ENCODE data around the gene CHD9NB. TPM values are rescaled to one million over a fixed set of nuclear protein-coding genes. Genes with fewer than 3 reads are reported as not detected.

Gene CHD9NB
- total RNA-seq, 1 experiment from 2014 or later: 0.57 TPM

DNA sequence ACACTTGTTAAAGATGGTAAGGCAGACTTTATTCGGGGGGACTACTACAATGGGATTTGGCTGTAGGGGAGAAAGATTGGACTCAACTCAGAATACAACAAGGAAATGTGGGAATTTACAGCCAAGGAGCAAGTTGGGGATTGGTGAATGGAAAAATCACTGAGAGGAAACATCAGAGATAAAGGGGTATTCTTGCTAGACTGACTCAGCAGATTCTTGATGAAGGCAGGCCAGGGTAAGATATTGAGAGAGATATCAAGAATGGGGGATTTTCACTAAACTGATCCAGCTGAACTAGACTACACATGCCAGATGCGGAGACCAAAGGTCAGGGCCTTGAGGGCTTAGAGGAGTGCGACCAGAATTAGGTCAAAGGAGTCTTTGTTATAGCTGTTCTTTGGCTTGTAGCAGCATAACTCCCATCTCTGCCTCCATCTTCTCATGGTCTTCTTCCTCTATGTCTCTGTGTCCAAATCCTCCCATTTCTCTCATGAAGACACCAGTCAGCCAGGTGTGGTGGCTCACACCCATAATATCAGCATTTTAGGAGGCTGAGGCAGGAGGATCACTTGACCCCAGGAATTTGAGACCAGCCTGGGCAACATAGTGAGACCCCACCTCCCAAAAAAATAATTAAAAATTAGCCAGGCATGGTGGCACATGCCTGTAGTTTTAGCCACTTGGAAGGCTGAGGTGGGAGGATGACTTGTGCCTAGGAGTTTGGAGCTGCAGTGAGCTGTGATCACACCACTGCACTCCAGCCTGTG lies 17.3 kb downstream of the CHD9NB start:
- no peak for DNase-seq (ENCODE audit: extremely low read depth, low read depth)

DNA sequence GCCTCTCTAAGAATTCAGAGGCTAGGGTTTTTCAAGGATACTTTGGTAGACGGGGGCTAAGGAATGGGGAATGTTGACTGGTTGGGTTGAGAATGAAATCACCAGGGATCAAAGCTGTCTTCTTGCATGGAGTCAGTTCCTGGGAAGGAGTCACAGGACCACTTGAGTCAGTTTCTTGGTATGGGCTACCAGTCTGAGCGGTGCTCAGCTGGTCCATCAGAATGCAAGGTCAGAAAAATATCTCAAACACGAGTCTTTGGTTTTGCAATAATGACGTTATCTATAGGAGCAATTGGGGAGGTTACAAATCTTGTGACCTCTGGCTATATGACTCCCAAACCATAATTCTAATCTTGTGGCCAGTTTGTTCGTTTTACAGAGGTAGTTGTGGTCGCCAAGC lies 18.4 kb downstream of the CHD9NB start:
- no peak for DNase-seq (ENCODE audit: extremely low read depth, low read depth)

DNA sequence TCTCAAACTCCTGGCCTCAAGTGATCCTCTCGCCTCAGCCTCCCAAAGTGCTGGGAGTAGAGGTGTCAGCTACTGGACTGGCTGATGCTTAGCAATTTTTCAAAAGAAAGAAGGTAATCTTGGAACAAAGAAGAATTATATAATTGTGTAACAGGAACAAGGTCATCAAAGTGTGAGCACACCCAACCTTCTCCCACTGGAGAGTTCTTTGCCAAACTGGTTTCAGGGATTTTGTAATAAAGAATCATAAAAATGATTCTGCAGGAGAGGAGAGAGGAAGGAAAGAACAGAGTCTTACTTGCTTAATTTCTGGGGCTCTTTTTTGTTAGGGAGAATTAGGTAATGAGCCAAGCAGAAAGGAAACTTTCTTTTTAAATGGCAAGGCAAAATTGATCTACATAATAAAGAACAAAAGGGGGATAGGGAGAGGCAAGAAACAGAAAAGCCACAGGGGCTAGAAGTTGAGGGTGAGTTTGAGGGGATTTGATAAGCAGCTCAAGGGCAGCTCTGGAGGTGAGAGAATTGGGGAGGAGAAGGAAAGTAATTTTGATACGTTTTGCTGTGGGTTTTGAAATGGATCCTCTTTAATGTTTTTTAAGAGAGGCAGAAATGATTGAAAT lies 21.3 kb downstream of the CHD9NB start:
- no peak for DNase-seq (ENCODE audit: extremely low read depth, low read depth)

DNA sequence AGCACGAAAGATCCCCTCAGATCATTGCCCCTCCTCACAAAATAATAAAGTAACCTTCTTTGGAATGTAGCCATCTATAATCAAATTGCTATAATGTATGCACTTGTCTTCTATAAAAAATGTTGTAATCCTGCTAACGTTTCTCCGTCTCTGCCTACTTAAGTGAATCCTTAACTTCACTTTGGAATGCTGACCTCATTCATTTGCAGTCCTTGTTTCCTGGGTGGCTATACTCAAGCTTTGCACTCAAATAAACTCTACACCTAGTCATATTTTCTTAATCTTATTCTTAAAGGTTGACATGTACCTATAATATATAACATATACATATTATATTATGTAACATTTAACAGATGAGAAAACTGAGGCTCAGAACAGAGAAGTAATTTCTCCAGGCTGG lies 22.7 kb downstream of the CHD9NB start:
- DNase-seq (ENCODE audit: extremely low read depth, low read depth): no peak

DNA sequence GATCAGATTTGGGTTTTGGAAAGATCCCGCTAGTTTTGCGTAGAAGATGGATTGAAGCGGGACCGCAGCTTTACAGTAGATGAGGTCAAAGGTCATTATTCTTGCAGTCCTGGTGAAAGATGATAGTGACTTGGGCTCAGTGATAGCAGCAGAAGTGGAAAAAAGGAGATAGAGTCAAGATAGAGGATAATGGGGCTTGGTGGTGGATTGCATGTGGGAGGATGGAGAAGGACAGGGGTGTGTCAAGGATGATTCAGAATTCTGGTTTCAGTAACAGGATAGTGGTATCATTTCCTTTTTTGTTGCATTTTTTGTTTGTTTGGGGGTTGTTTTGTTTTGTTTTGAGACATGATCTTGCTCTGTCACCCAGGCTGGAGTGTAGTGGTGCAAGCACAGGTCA lies 28.7 kb downstream of the CHD9NB start:
- no peak for DNase-seq (ENCODE audit: extremely low read depth, low read depth)

DNA sequence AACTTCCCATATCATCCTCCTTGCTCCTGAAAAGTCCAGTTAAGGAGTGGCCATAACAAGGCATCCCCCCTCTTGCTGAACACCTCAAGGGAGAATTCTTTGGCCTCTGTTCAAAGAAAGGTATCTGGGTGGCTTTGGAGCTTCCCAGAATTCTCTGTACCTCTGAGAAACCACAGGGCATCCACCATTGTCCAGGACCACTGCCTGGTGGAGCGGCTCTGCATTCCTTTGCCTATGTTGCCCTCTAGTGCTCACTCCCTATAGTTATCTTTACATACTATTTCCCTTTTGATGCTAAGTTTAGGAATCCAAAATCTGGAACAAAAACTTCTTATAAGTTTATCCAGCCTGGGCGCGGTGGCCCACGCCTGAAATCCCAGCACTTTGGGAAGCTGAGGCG lies 30.3 kb downstream of the CHD9NB start:
- peak; percentile 53 for DNase-seq (ENCODE audit: extremely low read depth, low read depth)

DNA sequence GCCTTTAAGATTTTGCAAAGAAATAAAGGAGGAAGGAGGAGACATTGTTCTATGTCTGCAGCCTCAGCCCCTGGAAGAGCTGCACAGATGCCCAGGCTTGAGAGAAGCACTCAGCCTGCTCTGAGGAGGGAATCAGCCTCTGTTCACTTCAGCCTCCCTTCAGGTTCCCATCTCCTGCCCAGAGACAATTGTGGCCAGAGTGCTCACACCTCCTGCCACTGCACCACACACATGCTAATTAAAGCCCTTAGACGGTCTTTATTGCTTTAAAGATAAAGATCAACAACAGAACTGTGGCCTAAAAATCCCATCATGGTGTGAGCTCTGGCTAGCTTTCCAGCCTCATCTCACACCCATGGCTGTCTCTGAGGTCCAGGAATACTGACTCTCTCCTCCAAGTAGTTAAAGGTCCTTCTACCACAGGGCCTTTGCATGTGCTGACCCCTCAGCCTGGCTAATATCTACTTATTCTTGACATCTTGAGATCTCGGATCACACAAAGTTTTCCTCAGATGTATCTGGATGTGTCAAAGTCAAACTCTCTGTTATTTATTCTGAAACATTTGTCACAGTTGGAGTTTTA lies 33.8 kb downstream of the CHD9NB start:
- no peak for DNase-seq (ENCODE audit: extremely low read depth, low read depth)

DNA sequence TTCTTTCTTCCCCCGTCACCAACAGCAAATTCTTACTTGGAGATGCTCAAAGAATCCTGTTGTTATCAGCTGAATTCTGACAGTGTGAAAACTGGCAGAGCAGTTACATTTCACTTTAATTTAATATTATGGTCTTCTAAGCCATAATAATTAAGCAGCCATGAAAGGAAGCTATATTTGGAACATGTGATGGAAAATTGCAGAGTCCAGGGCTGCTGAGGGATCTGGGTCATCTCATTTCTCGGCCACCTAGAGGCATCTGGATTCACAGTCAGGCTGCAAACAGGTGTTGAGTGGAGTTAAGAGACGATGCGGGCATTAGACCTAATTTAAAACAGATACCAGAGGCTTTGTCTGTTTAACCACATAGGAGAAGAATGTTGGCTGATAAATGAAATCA lies 38.4 kb downstream of the CHD9NB start:
- DNase-seq (ENCODE audit: extremely low read depth, low read depth): no peak

DNA sequence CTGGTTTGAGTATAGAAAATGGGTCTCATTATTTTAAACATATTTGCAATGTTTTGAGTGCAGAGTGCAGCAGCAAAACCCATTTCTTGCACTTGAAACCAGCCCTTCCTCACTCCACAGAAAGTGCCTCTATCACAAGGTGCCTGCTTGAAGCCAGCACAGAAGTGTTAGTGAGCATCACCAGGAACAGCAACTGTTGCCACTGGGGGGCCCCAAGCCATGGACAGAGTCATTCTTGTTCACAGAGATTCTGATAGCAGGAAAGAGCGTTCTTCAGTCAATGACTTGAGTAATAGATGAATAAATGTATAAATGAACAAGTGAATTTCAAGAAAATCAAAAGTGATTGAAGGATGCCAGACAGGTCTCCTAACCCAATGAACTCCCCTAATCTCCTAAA lies 45.6 kb downstream of the CHD9NB start:
- DNase-seq (ENCODE audit: extremely low read depth, low read depth): no peak

DNA sequence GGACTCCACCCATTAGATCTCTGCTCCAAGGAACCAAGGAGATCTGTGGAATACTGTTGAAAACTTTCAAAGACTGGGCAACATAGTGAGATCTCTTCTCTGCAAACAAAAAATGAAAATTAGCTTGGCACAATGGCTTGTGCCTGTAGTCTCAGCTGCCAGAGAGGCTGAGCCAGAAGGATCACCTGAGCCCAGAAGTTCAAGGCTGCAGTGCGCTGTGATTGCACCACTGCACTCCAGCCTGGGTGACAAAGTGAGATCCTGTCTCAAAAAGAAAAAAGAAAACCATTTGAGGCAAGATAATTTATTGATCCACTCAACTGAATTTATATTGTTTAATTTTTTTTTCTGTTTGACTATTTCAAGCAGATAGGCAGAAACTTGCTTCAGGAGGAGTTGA lies 54.8 kb downstream of the CHD9NB start:
- no peak for DNase-seq (ENCODE audit: extremely low read depth, low read depth)

DNA sequence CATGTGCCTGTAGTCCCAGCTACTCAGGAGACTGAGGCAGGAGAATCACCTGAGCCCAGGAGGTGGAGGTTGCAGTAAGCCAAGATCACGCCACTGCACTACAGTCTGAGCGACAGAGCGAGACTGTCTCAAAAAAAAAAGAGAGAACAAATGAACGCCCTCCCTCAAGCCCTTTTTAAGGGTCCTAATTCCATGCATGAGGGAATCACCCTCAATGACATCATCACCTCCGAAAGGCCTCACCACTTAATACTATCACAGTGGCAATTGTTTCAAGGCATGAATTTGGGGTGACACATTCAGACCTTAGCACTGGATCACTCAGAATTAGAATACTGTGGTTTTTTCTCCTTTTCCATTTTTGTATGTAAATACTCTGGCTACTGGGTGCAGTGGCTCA lies 57.8 kb downstream of the CHD9NB start:
- no peak for DNase-seq (ENCODE audit: extremely low read depth, low read depth)

DNA sequence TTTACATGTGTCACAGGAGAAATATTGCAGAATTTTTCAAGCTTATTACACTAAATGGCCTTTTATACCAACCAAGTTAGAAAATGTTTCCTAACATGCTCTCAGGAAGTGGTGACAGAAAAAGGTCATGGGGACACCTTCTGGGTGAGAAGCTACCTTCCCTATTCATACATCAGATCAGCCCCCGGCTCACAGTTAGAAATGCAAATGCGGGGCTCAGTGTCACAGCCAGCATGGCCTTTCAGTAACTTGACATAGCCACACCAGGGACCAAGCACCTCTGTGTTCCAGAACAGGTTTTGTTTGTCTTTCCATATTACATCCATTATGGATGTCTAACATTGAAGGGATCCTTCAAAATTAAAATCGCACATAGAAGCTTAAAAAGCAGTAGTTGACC lies 59.5 kb downstream of the CHD9NB start:
- DNase-seq (ENCODE audit: extremely low read depth, low read depth): no peak

DNA sequence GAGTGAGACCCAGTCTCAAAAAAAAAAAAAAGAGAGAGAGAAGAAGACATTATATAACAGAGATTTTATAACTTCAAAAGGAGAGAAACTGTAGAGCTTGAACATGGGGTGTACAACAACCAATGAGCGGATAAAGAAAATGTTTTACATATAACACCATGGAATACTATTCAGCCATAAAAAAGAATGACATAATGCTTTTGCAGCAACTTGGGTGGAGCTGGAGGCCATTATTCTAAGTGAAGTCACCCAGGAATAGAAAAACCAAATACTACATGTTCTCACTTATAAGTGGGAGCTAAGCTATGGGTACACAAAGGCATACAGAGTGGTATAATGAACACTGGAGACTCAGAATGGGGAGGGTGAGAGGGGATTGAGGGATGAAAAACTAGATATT lies 61.1 kb downstream of the CHD9NB start:
- DNase-seq (ENCODE audit: extremely low read depth, low read depth): no peak

Other genes starting within 250 kb of the CHD9NB start
- gene CHD9, start 2.1 kb upstream of the CHD9NB start, total RNA-seq (2014; rRNA removed; shearing (Covaris generic)): 31.3 and 38.8 TPM in 2 replicates

Measured in NCI-H460 (cell line).